Activated T-cell treated with anti-CD3 and anti-CD28 coated beads, Interleukin-2, amount 50 U/mL, for 4 hours (primary cell): ENCODE measurements around the gene PROZ. TPM values are rescaled to one million over a fixed set of nuclear protein-coding genes. Genes with fewer than 3 reads are reported as not detected.

Experiments used
- ATAC-seq, 2 donors: fragments of 200-7000 bp; cut with Tn5 transposase; one replicate each; pipeline ENCODE4 v1.10.0; 2021
- DNase-seq: peaks from one replicate; pipeline ENCODE4 v3.0.0-alpha.2; 2020
- H3K27me3 Mint-ChIP-seq: one replicate; pipeline ENCODE4 v1.8.0; 2021; ENCODE audit warnings: low read depth, mixed read lengths
- H3K36me3 Mint-ChIP-seq: one replicate; pipeline ENCODE4 v1.8.0; 2022; ENCODE audit warnings: mixed read lengths; ENCODE audit not compliant: insufficient read depth
- H3K4me1 Mint-ChIP-seq: one replicate; pipeline ENCODE4 v1.8.0; 2021; ENCODE audit warnings: low read depth, mixed read lengths
- H3K4me3 Mint-ChIP-seq: one replicate; pipeline ENCODE4 v1.8.0; 2021; ENCODE audit warnings: mild to moderate bottlenecking, moderate library complexity, mixed read lengths
- H3K9me3 Mint-ChIP-seq: one replicate; pipeline ENCODE4 v1.8.0; 2021; ENCODE audit warnings: mixed read lengths
- total RNA-seq, 3 donors: library from RNA; stranded (reverse); gene quantifications; one replicate each; pipeline ENCODE4 v1.2.1, GENCODE V29; 2021

The PROZ gene
- total RNA-seq, 3 donors from 2014 or later, result not detected

DNA sequence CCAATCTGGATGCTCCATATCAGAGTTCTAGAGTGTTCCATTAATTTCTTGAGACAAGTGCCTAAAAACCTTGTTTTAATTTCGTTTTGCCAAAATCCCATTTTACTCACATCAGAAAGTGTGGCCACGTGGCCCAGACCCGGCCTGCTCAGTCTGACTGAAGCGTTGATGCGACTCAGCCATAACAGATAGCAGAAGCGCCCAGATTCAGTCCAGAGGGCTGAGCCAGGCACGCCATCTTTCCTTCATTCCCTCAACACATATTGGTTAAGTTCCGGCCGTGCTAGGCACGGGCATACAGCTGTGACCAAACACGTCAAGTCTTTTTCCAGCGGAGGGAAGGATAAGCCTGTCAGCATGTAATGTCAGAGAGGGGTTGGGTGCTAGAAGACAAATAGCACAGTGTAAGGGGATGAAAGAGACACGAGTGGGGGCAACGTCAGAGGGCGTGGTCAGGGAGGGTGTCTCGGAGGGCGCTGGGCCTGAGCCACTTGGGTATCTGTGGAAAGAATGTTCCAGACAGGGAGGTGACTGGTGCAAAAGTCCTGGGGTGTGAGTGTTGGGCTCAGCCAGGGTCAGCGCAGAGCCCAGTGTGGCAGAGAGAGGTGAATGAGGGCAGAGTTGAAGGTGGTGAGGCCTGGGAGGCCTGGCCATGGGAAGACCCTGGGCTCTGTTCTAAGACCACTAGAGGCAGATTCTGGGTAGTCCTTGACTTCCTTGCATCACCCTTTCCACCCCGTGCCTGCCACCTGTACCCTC is 32.8 kb upstream of the PROZ start:
- ATAC-seq, result no peak
- H3K27me3 Mint-ChIP-seq, result peaks cover 16% of the 10 kb centered on the region
- H3K9me3 Mint-ChIP-seq, result no peaks in the 10 kb centered on the region

DNA sequence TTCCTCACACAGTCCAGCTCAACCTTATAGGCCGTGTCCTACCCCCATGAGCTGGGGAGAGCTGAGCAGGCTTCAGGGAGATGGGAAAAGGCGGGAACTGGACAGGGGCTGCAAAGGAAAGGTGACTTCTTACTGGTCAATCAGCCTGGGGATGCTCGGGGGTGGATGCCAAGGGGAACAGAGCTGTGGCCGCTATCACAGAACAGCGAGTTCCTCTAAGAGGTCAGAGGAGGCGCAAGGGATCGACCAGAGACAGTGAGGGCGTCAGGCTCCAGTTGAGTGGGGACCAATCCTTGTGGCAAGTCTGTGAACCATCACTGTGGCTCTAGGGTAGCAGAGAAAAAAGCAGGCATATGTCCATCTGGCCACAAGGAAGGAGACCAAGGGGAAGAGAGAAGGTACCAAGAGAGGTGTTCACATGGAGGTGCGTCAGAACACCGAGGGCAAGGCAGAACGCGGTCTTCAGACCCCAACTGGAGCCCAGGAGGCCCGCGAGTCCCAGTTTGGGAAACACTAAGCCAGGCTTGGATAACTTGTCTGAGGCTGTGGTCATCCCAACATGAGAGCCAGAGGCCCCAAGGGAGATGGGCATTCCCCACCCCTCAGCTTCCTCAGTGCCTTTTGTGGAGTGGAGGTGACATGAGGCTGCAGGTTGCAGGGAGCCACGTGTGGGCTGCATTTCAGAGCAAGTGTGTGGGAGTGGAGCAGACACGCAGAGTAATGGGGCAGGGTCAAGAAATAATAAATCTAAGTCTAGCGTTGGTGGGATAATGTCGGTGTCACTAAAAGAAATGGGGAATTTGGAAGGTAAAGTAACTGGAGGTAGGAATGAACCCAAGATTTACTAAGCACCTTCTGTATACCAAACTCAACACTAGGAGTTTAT is 31.9 kb upstream of the PROZ start:
- H3K36me3 Mint-ChIP-seq, result no peaks in the 10 kb centered on the region
- ATAC-seq (no peak), DNase-seq (no peak)
- no peak overlapping the region for H3K4me3 Mint-ChIP-seq
- H3K4me1 Mint-ChIP-seq, result peaks cover 6% of the 10 kb centered on the region
- no peaks in the 10 kb centered on the region for H3K9me3 Mint-ChIP-seq
- peaks cover 16% of the 10 kb centered on the region for H3K27me3 Mint-ChIP-seq

More for the DNA sequence above, 32.8 kb upstream of the PROZ start:
- Mint-ChIP-seq H3K4me1 (peaks cover 6% of the 10 kb centered on the region), H3K36me3 (no peaks in the 10 kb centered on the region), H3K4me3 (no peak overlapping the region)
- no peak for DNase-seq

DNA sequence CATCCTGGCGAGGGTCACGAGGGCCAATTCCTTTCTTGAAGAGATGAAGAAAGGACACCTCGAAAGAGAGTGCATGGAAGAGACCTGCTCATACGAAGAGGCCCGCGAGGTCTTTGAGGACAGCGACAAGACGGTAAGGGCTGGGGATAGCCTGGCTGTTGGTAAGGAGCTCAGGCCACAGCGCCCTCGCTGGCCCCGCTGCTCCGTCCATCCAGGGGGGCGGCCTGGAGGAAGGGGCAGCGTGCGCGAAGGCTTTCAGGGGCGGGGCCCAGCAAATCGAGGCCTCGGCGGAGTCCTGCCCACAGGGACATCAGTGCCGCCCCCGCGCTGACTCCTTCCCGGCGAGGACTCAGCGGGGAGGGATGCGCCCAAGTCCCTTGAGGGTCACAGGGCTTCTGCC is 29.0 kb upstream of the PROZ start:
- no peak for DNase-seq
- Mint-ChIP-seq H3K27me3 (peaks cover 16% of the 10 kb centered on the region), H3K4me1 (peaks cover 6% of the 10 kb centered on the region), H3K9me3 (no peaks in the 10 kb centered on the region), H3K4me3 (no peak overlapping the region), H3K36me3 (no peaks in the 10 kb centered on the region)
- no peak for ATAC-seq

DNA sequence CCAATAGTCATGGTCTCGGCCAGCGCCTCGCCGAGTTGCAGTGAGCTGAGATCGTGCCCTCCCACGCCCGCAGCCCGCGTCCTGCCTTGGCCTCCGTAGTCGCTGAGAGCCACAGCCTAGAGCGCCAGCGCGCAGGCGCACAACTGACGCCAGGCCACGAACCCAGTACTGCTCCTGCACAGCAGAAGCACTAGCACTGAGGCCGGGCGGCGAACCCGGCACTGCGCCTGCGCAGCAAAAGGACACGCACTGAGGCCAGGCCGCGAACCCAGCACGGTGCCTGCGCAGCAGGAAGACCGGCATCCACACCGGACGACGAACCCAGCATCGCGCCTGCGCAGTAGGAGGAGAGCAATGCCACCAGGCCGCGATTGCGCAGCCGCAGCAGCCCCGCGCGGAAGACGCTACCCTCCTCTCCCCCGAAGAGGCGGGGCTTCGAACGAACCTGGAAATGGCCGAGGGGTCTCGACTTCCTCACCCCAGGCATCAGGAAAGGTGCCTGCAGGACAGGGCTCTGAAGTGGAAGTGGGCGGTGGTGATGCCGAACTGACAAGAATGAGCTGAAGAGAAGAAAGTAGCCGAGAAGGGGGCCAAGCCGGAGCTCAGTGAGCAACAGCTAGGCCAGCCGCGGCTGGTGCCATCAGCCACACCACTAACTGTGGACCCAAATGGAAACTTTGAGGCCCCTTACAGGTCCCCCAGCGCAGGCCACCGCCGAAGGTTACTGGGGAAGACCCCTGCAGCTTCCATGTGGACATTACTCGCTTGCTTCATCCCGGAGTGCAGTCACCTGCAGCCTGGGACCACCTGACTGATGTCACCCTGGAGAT is 28.3 kb upstream of the PROZ start:
- ATAC-seq, result peak in 1 of 2 donors; percentile 75
- Mint-ChIP-seq H3K9me3 (no peaks in the 10 kb centered on the region), H3K4me1 (peaks cover 6% of the 10 kb centered on the region), H3K4me3 (peak overlapping the region; percentile 24), H3K27me3 (peaks cover 16% of the 10 kb centered on the region), H3K36me3 (no peaks in the 10 kb centered on the region)
- DNase-seq, result no peak

DNA sequence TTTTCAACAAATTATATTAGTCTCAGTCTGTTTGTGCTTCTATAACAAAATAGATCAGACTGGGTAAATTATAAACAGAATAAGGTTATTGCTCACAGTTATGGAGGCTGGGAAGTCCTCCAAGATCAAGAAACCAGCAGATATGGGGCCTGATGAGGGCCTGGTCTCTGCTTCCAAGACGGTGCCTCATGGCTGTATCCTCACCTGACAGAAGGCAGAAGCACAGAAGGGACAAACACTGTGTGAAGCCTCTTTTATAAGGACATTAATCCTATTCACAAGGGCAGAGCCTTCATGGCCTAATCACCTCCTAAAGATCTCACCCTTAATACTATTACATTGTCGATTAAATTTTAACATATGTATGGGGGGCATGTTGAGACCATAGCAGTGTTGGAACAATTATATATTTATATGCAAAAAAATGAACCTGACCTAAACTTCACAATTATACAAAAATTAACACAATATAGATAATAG is 23.1 kb upstream of the PROZ start:
- no peaks in the 10 kb centered on the region for H3K36me3 Mint-ChIP-seq
- no peak for ATAC-seq

DNA sequence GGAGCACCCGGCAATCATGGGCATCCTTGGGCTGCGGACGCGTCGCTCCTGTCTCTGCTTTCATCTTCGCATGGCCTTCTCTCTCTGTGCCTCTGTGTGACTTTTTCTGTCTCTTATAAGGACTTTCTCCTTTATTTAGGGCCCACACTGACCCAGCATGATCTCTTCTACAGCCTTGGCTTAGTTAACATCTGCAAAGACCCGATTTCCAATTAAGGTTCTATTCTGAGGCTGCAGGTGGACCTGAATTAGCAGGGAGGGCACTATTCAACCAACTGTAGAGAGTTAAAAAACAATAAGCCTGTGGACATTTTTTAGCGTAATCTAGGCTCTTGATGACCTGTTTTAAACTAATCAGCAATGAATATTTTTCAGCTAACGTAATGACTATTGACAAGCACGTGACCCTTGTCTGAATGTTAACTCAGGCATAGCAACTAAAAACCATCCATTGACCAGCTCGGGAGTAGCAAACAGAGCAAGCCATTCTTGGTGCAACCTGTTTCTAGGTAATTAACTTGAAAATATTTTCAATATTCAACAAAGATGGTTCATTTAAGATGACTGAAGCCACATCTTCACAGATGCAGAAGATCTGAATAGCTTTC is 20.7 kb upstream of the PROZ start:
- ATAC-seq (no peak), DNase-seq (no peak)
- no peak overlapping the region for H3K4me3 Mint-ChIP-seq
- no peaks in the 10 kb centered on the region for H3K36me3 Mint-ChIP-seq
- no peaks in the 10 kb centered on the region for H3K27me3 Mint-ChIP-seq
- no peaks in the 10 kb centered on the region for H3K4me1 Mint-ChIP-seq
- no peaks in the 10 kb centered on the region for H3K9me3 Mint-ChIP-seq

More for the DNA sequence above, 23.1 kb upstream of the PROZ start:
- Mint-ChIP-seq H3K4me3 (no peak overlapping the region), H3K9me3 (no peaks in the 10 kb centered on the region), H3K27me3 (no peaks in the 10 kb centered on the region), H3K4me1 (no peaks in the 10 kb centered on the region)
- no peak for DNase-seq

DNA sequence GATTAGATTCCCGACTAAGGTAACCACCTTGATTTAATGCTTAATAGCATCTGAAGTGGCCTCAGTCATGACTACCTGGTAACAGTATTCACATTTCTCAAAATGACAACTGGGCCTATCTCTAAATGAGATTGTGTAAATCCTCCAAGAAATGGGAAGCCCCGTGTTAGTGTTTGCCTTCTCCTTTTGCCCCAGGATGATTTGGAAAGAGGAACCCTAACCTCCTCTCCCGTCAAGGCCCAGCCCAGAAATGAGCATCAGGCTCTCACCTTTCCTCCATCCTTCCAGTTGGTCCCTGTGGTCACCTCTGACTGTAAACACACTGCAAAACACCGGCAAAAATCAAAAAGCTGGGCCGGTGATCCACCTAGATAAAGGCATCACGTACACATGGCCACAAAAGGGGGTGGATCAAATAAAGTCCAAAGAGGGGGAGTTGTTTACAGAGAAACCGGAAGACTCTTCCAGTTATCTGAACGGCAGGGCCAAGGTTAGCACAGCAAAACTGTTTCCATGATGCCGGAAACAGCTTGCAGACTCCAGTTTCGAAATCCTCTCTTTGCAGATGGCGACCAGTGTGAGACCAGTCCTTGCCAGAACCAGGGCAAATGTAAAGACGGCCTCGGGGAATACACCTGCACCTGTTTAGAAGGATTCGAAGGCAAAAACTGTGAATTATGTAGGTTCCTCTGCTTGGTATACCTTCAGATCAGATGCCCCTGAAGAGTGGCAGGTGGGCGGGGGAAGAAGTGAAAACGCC is 19.5 kb upstream of the PROZ start:
- Mint-ChIP-seq H3K4me1 (no peaks in the 10 kb centered on the region), H3K36me3 (no peaks in the 10 kb centered on the region), H3K27me3 (no peaks in the 10 kb centered on the region), H3K9me3 (no peaks in the 10 kb centered on the region), H3K4me3 (no peak overlapping the region)
- ATAC-seq, result no peak
- DNase-seq, result no peak

DNA sequence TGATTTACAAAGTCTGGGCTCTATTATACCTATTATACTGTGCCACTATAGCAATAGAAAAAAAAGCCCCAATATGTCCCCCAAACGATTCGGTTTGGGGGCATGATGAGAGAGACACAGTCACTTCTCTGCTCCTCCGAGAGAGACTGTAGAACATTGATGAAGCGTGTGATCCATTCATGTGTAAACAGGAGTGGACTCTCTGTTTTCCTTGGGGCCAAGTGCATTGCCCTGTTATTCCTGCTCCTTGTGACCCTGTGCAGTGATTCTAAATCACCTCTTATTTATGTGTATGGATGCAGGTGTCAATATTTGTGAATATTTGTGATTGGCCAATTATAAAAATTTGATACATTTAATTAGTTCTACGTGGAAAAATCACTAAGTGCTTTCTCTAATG is 18.9 kb upstream of the PROZ start:
- ATAC-seq (no peak), DNase-seq (no peak)
- Mint-ChIP-seq H3K4me3 (no peak overlapping the region), H3K27me3 (no peaks in the 10 kb centered on the region), H3K9me3 (no peaks in the 10 kb centered on the region), H3K36me3 (no peaks in the 10 kb centered on the region), H3K4me1 (no peaks in the 10 kb centered on the region)

DNA sequence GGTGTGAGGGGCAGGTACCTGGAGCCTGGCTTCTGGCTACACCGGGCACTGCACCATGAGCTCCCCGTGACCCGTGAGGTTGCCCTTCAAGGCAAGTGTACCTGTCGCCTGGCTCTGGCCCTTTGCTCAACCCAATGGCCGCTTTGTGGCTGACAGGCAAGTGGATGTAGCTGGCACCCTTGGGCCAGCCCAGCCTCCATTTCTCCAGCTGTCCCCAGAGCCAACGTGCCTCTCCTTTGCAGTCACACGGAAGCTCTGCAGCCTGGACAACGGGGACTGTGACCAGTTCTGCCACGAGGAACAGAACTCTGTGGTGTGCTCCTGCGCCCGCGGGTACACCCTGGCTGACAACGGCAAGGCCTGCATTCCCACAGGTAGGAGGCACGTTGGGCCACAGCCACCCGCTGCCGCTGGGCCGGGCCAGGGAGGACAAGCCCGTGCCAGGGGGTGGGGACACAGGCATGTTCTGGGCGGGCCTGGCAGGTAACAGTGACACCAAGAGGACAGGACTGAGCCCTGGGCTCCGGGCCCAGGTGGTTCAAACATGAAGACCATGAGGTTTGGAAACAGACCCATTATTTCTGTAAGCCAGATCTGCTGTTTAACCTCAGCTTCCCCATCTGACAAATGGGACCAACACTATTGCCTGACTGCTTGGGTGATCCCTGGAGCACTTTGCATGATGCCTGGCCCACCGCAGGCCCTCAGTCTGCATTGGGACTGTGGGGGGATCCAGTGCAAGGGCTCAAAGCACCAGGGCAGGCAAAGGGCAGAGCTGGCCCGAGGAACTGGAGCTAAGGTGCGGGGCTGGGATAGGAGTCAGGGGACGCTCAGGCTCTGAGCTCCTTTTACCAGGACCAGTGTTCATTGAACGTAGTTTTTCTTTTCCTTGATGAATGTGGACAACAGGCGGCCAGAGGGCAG is 17.5 kb upstream of the PROZ start:
- ATAC-seq (no peak), DNase-seq (no peak)

DNA sequence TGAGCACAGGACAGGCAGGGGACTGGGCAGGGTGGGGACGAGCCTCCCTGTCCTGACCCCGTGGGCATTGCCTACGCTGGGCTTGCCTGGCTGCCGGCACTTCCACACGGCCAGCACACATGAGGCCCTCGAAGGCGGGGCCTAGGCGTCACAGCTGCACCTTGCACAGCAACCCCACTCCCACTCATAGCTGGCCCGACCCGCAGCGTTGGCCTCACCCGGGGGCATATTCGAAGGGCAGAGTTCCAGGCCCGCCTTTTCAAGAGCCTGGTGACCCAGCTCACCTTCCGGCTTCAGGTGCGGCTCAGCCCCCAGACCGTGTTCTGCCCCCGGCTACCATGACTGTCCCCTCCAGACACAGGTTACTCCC is 16.9 kb upstream of the PROZ start:
- DNase-seq (no peak), ATAC-seq (no peak)
- no peaks in the 10 kb centered on the region for H3K27me3 Mint-ChIP-seq
- H3K4me1 Mint-ChIP-seq, result peaks cover 3% of the 10 kb centered on the region
- no peaks in the 10 kb centered on the region for H3K36me3 Mint-ChIP-seq
- H3K9me3 Mint-ChIP-seq, result no peaks in the 10 kb centered on the region
- no peak overlapping the region for H3K4me3 Mint-ChIP-seq

More for the DNA sequence above, 17.5 kb upstream of the PROZ start:
- Mint-ChIP-seq H3K4me3 (no peak overlapping the region), H3K27me3 (no peaks in the 10 kb centered on the region), H3K36me3 (no peaks in the 10 kb centered on the region), H3K4me1 (peaks cover 3% of the 10 kb centered on the region), H3K9me3 (no peaks in the 10 kb centered on the region)

DNA sequence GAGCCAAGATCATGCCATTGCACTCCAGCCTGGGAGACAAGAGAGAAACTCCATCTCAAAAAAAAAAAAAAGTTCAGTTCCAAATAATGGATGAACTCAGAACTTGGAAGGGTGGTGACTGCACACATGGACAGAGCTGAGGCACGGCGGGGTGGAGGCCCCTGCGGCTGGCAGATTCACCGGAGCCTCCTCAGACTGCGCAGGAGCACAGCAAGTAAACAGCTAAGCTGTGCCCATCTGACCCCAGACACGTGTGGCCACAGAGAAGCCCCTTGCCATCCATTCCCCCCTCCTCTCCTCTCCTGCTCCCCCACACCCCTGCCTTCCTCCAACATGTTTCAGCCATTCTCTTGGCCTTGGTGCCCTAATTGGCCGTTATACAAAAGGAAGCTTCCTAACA is 15.6 kb upstream of the PROZ start:
- Mint-ChIP-seq H3K4me1 (peaks cover 3% of the 10 kb centered on the region), H3K36me3 (no peaks in the 10 kb centered on the region), H3K27me3 (no peaks in the 10 kb centered on the region), H3K9me3 (no peaks in the 10 kb centered on the region), H3K4me3 (no peak overlapping the region)
- no peak for ATAC-seq
- no peak for DNase-seq

DNA sequence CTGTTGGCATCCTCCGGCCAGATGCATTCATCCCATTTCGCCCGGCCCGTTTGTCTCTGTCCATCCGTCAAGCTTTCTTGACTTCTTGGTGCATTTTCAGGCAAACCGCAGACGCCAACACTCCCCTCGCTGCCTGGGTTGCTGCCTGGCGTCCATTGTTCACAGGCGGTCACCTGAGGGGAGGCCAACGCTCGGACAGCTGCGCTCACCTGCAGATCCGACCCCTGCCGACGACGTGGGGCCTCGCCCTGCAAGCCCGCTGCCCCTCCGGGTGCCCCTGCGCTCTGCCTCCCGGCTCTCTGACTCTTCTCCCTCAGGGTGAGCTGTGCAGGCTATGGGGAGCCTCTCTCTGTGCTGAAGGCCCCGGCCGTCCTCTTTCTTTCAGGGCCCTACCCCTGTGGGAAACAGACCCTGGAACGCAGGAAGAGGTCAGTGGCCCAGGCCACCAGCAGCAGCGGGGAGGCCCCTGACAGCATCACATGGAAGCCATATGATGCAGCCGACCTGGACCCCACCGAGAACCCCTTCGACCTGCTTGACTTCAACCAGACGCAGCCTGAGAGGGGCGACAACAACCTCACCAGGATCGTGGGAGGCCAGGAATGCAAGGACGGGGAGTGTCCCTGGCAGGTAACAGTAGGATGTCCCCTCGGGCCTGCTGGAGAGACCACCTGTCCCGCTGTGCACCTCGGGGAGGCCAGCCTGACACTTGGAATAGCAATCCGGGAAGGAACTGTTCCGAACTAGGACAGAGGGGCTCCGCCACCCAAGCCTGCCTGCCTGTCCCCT is 14.8 kb upstream of the PROZ start:
- no peak for DNase-seq
- Mint-ChIP-seq H3K4me1 (peaks cover 3% of the 10 kb centered on the region), H3K4me3 (no peak overlapping the region), H3K9me3 (no peaks in the 10 kb centered on the region), H3K27me3 (no peaks in the 10 kb centered on the region), H3K36me3 (no peaks in the 10 kb centered on the region)
- no peak for ATAC-seq
